Measurements from ENCODE around the gene ALG14.

DNA sequence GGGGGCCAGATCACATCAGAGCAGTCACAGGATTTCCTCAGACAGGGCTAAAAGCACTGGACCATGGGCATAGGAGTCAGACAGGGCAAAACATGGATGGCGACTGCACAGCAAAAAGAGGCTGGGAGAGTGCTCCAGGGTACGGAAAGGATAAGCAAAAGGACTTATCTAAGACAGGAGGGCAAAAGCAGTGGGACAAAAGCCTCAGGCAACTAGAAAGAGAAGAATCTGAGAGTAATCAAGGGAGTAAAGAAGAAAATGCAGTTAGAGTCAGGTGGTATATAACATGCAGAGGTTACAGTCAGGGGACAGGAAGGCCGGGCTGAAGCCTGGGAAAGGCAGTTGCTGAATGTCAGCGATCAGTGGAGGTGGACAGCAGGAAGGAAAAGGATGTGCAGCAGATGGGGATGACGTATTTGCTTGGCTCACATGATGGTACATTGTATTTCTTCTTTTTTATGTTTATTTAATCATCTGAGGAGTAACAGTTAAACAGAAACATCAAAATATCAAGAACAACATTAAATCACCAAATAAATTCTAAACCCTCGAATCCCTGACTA lies 82.8 kb downstream of the ALG14 start:
- TF ChIP-seq YY1 (IDR thresholded peaks at IDR 0.05; ENCODE audit: extremely low read depth, insufficient replicate concordance, low read depth, low read length) (no peak), CTCF (IDR thresholded peaks at IDR 0.05 in 2 of 3, conservative IDR thresholded peaks at IDR 0.05 in 1 of 3; ENCODE audit: borderline replicate concordance in 1 of 3, insufficient read depth in 1 of 3, low read depth in 2 of 3, low read length in 2 of 3) (no peak), POLR2A (IDR thresholded peaks at IDR 0.05; ENCODE audit: borderline replicate concordance, extremely low read depth, insufficient read depth, insufficient read length) (no peak), ZNF274 (IDR thresholded peaks at IDR 0.05; ENCODE audit: low read depth, low read length) (no peak), EZH2 (IDR thresholded peaks at IDR 0.05) (no peak), EZH2phosphoT487 (IDR thresholded peaks at IDR 0.05; ENCODE audit: borderline replicate concordance) (no peak), TCF7L2 (IDR thresholded peaks at IDR 0.05; ENCODE audit: borderline replicate concordance, extremely low read depth, insufficient read depth, insufficient read length) (no peak), RAD21 (IDR thresholded peaks at IDR 0.05; ENCODE audit: low read depth) (no peak), CEBPB (IDR thresholded peaks at IDR 0.05; ENCODE audit: low read depth) (no peak), EGR1 (IDR thresholded peaks at IDR 0.05; ENCODE audit: low read depth) (no peak), POLR2AphosphoS5 (IDR thresholded peaks at IDR 0.05; ENCODE audit: low read depth, low read length) (no peak), JUND (IDR thresholded peaks at IDR 0.05) (no peak), REST (IDR thresholded peaks at IDR 0.05; ENCODE audit: low read depth) (no peak)

All from HCT116 (cell line).